Activated CD8-positive, alpha-beta memory T cell treated with anti-CD3 and anti-CD28 coated beads, Interleukin-2, amount 50 U/mL, for 1 hour (primary cell): ENCODE measurements around the gene KIAA1328.

Source experiments
- DNase-seq: peaks from one replicate; pipeline ENCODE4 v3.0.0-alpha.2; 2020; ENCODE audit errors: extremely low read depth

The KIAA1328 gene

DNA sequence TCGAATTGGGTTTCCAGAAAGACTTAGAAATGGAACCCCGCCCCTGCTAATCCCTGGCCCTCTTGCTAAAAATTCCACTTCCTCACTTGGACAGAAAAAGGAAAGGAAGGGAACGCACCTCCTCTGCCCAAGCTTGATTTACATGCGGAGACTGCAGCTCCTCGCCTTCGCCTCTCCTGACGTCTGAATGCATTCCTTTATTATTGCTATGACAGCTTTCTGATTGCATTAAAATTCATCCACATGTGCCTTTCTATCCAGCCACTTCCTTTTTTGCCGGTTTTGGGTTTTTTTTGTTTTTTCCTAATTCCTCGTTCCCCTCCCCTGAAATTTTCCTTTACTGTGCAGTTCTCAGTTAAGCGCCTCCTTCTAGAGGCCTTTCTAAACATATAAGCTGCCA, 448.9 kb downstream of the KIAA1328 start:
- no peak for DNase-seq
